ENCODE results near the gene PLEKHG2. TPM values are rescaled to one million over a fixed set of nuclear protein-coding genes. Genes with fewer than 3 reads are reported as not detected.
"Not testable (repeated sequence)": the region's sequence is repeated elsewhere in the genome, so short reads cannot be mapped to it uniquely, and the experiment has no call there.

Gene PLEKHG2
- total RNA-seq, 2 donors from 2014 or later, result 76.0 to 112 TPM

GRCh38 chr19:39449116-39449797 lies 36.8 kb downstream of the PLEKHG2 start:
- Histone ChIP-seq H3K27ac (no peak overlapping the region), H3K36me3 (peaks cover 18% of the 10 kb centered on the region), H3K9me3 (no peaks in the 10 kb centered on the region), H3K4me3 (no peak overlapping the region), H3K27me3 (replicated peaks; ENCODE audit: insufficient read depth) (no peaks in the 10 kb centered on the region), H3K4me1 (ENCODE audit: control insufficient read depth in 1 of 2, low read depth in 2 of 2) (peaks cover 26 to 41% of the 10 kb centered on the region in 2 donors)
- DNase-seq (ENCODE audit: low spot score) (no peak), ATAC-seq (ENCODE audit: insufficient number of reproducible peaks, low FRiP score, low read depth) (no peak)
- TF ChIP-seq CTCF (IDR thresholded peaks at IDR 0.05), result no peak

GRCh38 chr19:39451257-39451656 lies 38.8 kb downstream of the PLEKHG2 start:
- DNase-seq (ENCODE audit: low spot score); H3K27me3 ChIP-seq (replicated peaks; ENCODE audit: insufficient read depth); H3K9me3 ChIP-seq; H3K4me3 ChIP-seq; ATAC-seq (ENCODE audit: insufficient number of reproducible peaks, low FRiP score, low read depth); H3K27ac ChIP-seq: not testable (repeated sequence)
- peaks cover 24 to 32% of the 10 kb centered on the region in 2 donors for H3K4me1 ChIP-seq (ENCODE audit: control insufficient read depth in 1 of 2, low read depth in 2 of 2)
- H3K36me3 ChIP-seq, result peaks cover 27% of the 10 kb centered on the region

GRCh38 chr19:39463403-39463802 lies 50.9 kb downstream of the PLEKHG2 start:
- Histone ChIP-seq H3K27me3 (replicated peaks; ENCODE audit: insufficient read depth) (no peaks in the 10 kb centered on the region), H3K36me3 (peaks cover 74% of the 10 kb centered on the region), H3K4me3 (no peak overlapping the region), H3K9me3 (no peaks in the 10 kb centered on the region), H3K4me1 (ENCODE audit: control insufficient read depth in 1 of 2, low read depth in 2 of 2) (no peaks in the 10 kb centered on the region), H3K27ac (no peak overlapping the region)
- no peak for TF ChIP-seq CTCF (IDR thresholded peaks at IDR 0.05)
- ATAC-seq (ENCODE audit: insufficient number of reproducible peaks, low FRiP score, low read depth) (no peak), DNase-seq (ENCODE audit: low spot score) (no peak)

- Histone ChIP-seq H3K27ac (no peak overlapping the region), H3K27me3 (replicated peaks; ENCODE audit: insufficient read depth) (no peaks in the 10 kb centered on the region), H3K4me3 (no peak overlapping the region), H3K9me3 (no peaks in the 10 kb centered on the region), H3K4me1 (ENCODE audit: control insufficient read depth in 1 of 2, low read depth in 2 of 2) (no peaks in the 10 kb centered on the region), H3K36me3 (peaks cover 74% of the 10 kb centered on the region)
- ATAC-seq (ENCODE audit: insufficient number of reproducible peaks, low FRiP score, low read depth), result no peak
- no peak for TF ChIP-seq CTCF (IDR thresholded peaks at IDR 0.05)
- DNase-seq (ENCODE audit: low spot score), result no peak
These were observed 53.7 kb downstream of the PLEKHG2 start for GRCh38 chr19:39465956-39466747.

GRCh38 chr19:39467941-39468340 lies 55.5 kb downstream of the PLEKHG2 start:
- no peak for TF ChIP-seq CTCF (IDR thresholded peaks at IDR 0.05)
- Histone ChIP-seq H3K36me3 (peaks cover 88% of the 10 kb centered on the region), H3K27ac (no peak overlapping the region), H3K9me3 (no peaks in the 10 kb centered on the region), H3K4me3 (no peak overlapping the region), H3K27me3 (replicated peaks; ENCODE audit: insufficient read depth) (no peaks in the 10 kb centered on the region), H3K4me1 (ENCODE audit: control insufficient read depth in 1 of 2, low read depth in 2 of 2) (no peaks in the 10 kb centered on the region)
- no peak for ATAC-seq (ENCODE audit: insufficient number of reproducible peaks, low FRiP score, low read depth)
- no peak for DNase-seq (ENCODE audit: low spot score)

All from thoracic aorta (tissue), 2 donors.